Activated naive CD8-positive, alpha-beta T cell treated with anti-CD3 and anti-CD28 coated beads, Interleukin-2, amount 10 ng/mL, durations not matched to agents 7 days and 5 days (primary cell): ENCODE results near the gene TMEM92. TPM values are rescaled to one million over a fixed set of nuclear protein-coding genes. Genes with fewer than 3 reads are reported as not detected.
A peak's percentile ranks its signal among the peaks of the same experiment; 100 is the strongest.
"Not testable (repeated sequence)": the region's sequence is repeated elsewhere in the genome, so short reads cannot be mapped to it uniquely, and the experiment has no call there.

ENCODE experiments used
- ATAC-seq: fragments of 150-1000 bp; cut with Tn5 transposase; one replicate; pipeline ENCODE4 v1.10.0; 2021; ENCODE audit warnings: low read depth, moderate library complexity
- POLR2A ChIA-PET: fragments of 350-600 bp; sonication (Branson Sonifier 250); formaldehyde crosslinking; loops from one replicate; lab custom pipeline; 2021; ENCODE audit warnings: antibody characterized with exemption; lab: Charles Lee
- DNase-seq: peaks from one replicate; pipeline ENCODE4 v3.0.0; 2021
- H3K27ac Mint-ChIP-seq: one replicate; pipeline ENCODE4 v1.8.0; 2022; ENCODE audit warnings: mild to moderate bottlenecking, mixed read lengths
- H3K27me3 Mint-ChIP-seq: one replicate; pipeline ENCODE4 v1.8.0; 2022; ENCODE audit warnings: mild to moderate bottlenecking, moderate library complexity, mixed read lengths
- H3K36me3 Mint-ChIP-seq: one replicate; pipeline ENCODE4 v1.8.0; 2021; ENCODE audit warnings: mild to moderate bottlenecking, mixed read lengths
- H3K4me1 Mint-ChIP-seq: one replicate; pipeline ENCODE4 v1.8.0; 2021; ENCODE audit warnings: mixed read lengths
- H3K4me3 Mint-ChIP-seq: one replicate; pipeline ENCODE4 v1.8.0; 2022; ENCODE audit warnings: mild to moderate bottlenecking, moderate library complexity, mixed read lengths
- H3K9me3 Mint-ChIP-seq: one replicate; pipeline ENCODE4 v1.8.0; 2021; ENCODE audit warnings: mixed read lengths
- total RNA-seq, 2 experiments: library from RNA; stranded (reverse); gene quantifications; one replicate each; pipeline ENCODE4 v1.2.3, GENCODE V29; 2021

TMEM92 gene
- total RNA-seq, 2 experiments from 2014 or later, result not detected

GRCh38 chr17:50285941-50286340 lies 11.7 kb downstream of the TMEM92 start:
- peaks cover 6% of the 10 kb centered on the region for H3K27me3 Mint-ChIP-seq
- ATAC-seq (no peak), DNase-seq (no peak)
- no peak overlapping the region for H3K4me3 Mint-ChIP-seq
- no peak overlapping the region for H3K27ac Mint-ChIP-seq
- no peaks in the 10 kb centered on the region for H3K36me3 Mint-ChIP-seq
- H3K4me1 Mint-ChIP-seq, result peaks cover 7% of the 10 kb centered on the region
- H3K9me3 Mint-ChIP-seq, result no peaks in the 10 kb centered on the region
- POLR2A ChIA-PET, result no interaction called here

GRCh38 chr17:50287302-50287701 lies 13.0 kb downstream of the TMEM92 start:
- not testable (repeated sequence) for H3K4me1 Mint-ChIP-seq, DNase-seq, H3K36me3 Mint-ChIP-seq, H3K9me3 Mint-ChIP-seq, H3K27ac Mint-ChIP-seq, ATAC-seq, H3K4me3 Mint-ChIP-seq
- POLR2A ChIA-PET, result interaction anchor here (0.6 to 0.7 kb wide), 2 partner anchors 105 to 178 kb away, joined by 3 to 4 read pairs; no protein-coding TSS in a partner anchor
- H3K27me3 Mint-ChIP-seq, result peaks cover 16% of the 10 kb centered on the region

- ATAC-seq, result no peak
- no peak overlapping the region for H3K27ac Mint-ChIP-seq
- POLR2A ChIA-PET, result interaction anchor here (0.6 kb wide), 2 partner anchors 13 to 19 kb away, joined by 3 read pairs; no protein-coding TSS in a partner anchor
- H3K9me3 Mint-ChIP-seq, result no peaks in the 10 kb centered on the region
- H3K36me3 Mint-ChIP-seq, result no peaks in the 10 kb centered on the region
- peaks cover 7% of the 10 kb centered on the region for H3K4me1 Mint-ChIP-seq
- no peak for DNase-seq
- peaks cover 20% of the 10 kb centered on the region for H3K27me3 Mint-ChIP-seq
- H3K4me3 Mint-ChIP-seq, result no peak overlapping the region
Observed at GRCh38 chr17:50288306-50288705, 14.0 kb downstream of the TMEM92 start.

GRCh38 chr17:50289278-50289677 lies 15.0 kb downstream of the TMEM92 start:
- Mint-ChIP-seq H3K27ac (no peak overlapping the region), H3K27me3 (peaks cover 25% of the 10 kb centered on the region), H3K36me3 (no peaks in the 10 kb centered on the region), H3K9me3 (no peaks in the 10 kb centered on the region), H3K4me1 (peaks cover 7% of the 10 kb centered on the region), H3K4me3 (no peak overlapping the region)
- DNase-seq (no peak), ATAC-seq (no peak)
- POLR2A ChIA-PET, result no interaction called here

- DNase-seq (no peak), ATAC-seq (peak; percentile 84)
- peaks cover 7% of the 10 kb centered on the region for H3K4me1 Mint-ChIP-seq
- POLR2A ChIA-PET, result interaction anchor here (0.6 kb wide), 1 partner anchor 25 kb away, joined by 4 read pairs; no protein-coding TSS in a partner anchor
- H3K27me3 Mint-ChIP-seq, result peaks cover 25% of the 10 kb centered on the region
- H3K36me3 Mint-ChIP-seq, result no peaks in the 10 kb centered on the region
- H3K27ac Mint-ChIP-seq, result no peak overlapping the region
- no peaks in the 10 kb centered on the region for H3K9me3 Mint-ChIP-seq
- peak overlapping the region; percentile 12 for H3K4me3 Mint-ChIP-seq
Observed at GRCh38 chr17:50289991-50290702, 15.9 kb downstream of the TMEM92 start.

- DNase-seq (no peak), ATAC-seq (no peak)
- H3K27ac Mint-ChIP-seq, result no peak overlapping the region
- no peaks in the 10 kb centered on the region for H3K36me3 Mint-ChIP-seq
- H3K4me1 Mint-ChIP-seq, result peaks cover 7% of the 10 kb centered on the region
- no peak overlapping the region for H3K4me3 Mint-ChIP-seq
- peaks cover 27% of the 10 kb centered on the region for H3K27me3 Mint-ChIP-seq
- H3K9me3 Mint-ChIP-seq, result no peaks in the 10 kb centered on the region
- POLR2A ChIA-PET, result interaction anchor here (0.6 kb wide), 1 partner anchor 24 kb away, joined by 4 read pairs; no protein-coding TSS in a partner anchor
Observed at GRCh38 chr17:50290933-50291332, 16.7 kb downstream of the TMEM92 start.

GRCh38 chr17:50292465-50292864 lies 18.2 kb downstream of the TMEM92 start:
- DNase-seq (no peak), ATAC-seq (no peak)
- Mint-ChIP-seq H3K27ac (no peak overlapping the region), H3K9me3 (no peaks in the 10 kb centered on the region), H3K4me3 (no peak overlapping the region), H3K4me1 (peaks cover 7% of the 10 kb centered on the region), H3K27me3 (peaks cover 26% of the 10 kb centered on the region), H3K36me3 (no peaks in the 10 kb centered on the region)
- POLR2A ChIA-PET, result interaction anchor here (0.6 kb wide), 1 partner anchor 12 kb away, joined by 3 read pairs; no protein-coding TSS in a partner anchor

- H3K27ac Mint-ChIP-seq, result no peak overlapping the region
- H3K9me3 Mint-ChIP-seq, result no peaks in the 10 kb centered on the region
- DNase-seq (no peak), ATAC-seq (no peak)
- POLR2A ChIA-PET, result no interaction called here
- peaks cover 4% of the 10 kb centered on the region for H3K4me1 Mint-ChIP-seq
- H3K36me3 Mint-ChIP-seq, result no peaks in the 10 kb centered on the region
- peaks cover 24% of the 10 kb centered on the region for H3K27me3 Mint-ChIP-seq
- no peak overlapping the region for H3K4me3 Mint-ChIP-seq
Observed at GRCh38 chr17:50295021-50295420, 20.8 kb downstream of the TMEM92 start.

GRCh38 chr17:50297407-50297865 lies 23.2 kb downstream of the TMEM92 start:
- DNase-seq (peak; percentile 80), ATAC-seq (peak; percentile 92)
- Mint-ChIP-seq H3K4me1 (no peaks in the 10 kb centered on the region), H3K4me3 (no peak overlapping the region), H3K9me3 (no peaks in the 10 kb centered on the region), H3K36me3 (no peaks in the 10 kb centered on the region), H3K27ac (no peak overlapping the region), H3K27me3 (peaks cover 24% of the 10 kb centered on the region)
- POLR2A ChIA-PET, result interaction anchor here (1.3 kb wide), 1 partner anchor 203 kb away, joined by 3 read pairs; no protein-coding TSS in a partner anchor

- POLR2A ChIA-PET, result interaction anchor here (0.7 to 1.3 kb wide), 2 partner anchors 95 to 204 kb away, joined by 3 read pairs; no protein-coding TSS in a partner anchor
- Mint-ChIP-seq H3K36me3 (no peaks in the 10 kb centered on the region), H3K27ac (no peak overlapping the region), H3K9me3 (no peaks in the 10 kb centered on the region), H3K27me3 (peaks cover 20% of the 10 kb centered on the region), H3K4me1 (no peaks in the 10 kb centered on the region), H3K4me3 (no peak overlapping the region)
- ATAC-seq, result no peak
- no peak for DNase-seq
Observed at GRCh38 chr17:50298018-50298417, 23.8 kb downstream of the TMEM92 start.

GRCh38 chr17:50299776-50300175 lies 25.5 kb downstream of the TMEM92 start:
- Mint-ChIP-seq H3K4me3 (no peak overlapping the region), H3K9me3 (no peaks in the 10 kb centered on the region)

GRCh38 chr17:50300824-50301223 lies 26.6 kb downstream of the TMEM92 start:
- H3K27me3 Mint-ChIP-seq, result peaks cover 20% of the 10 kb centered on the region
- H3K9me3 Mint-ChIP-seq, DNase-seq, H3K4me3 Mint-ChIP-seq, H3K36me3 Mint-ChIP-seq, ATAC-seq, H3K27ac Mint-ChIP-seq, H3K4me1 Mint-ChIP-seq: not testable (repeated sequence)
- POLR2A ChIA-PET, result interaction anchor here (0.7 kb wide), 1 partner anchor 13 kb away, joined by 3 read pairs; no protein-coding TSS in a partner anchor

More at GRCh38 chr17:50299776-50300175, 25.5 kb downstream of the TMEM92 start:
- Mint-ChIP-seq H3K27ac (no peak overlapping the region), H3K36me3 (no peaks in the 10 kb centered on the region), H3K4me1 (no peaks in the 10 kb centered on the region), H3K27me3 (peaks cover 17% of the 10 kb centered on the region)
- DNase-seq (no peak), ATAC-seq (no peak)
- POLR2A ChIA-PET, result interaction anchor here (0.6 kb wide), 1 partner anchor 151 kb away, joined by 3 read pairs; no protein-coding TSS in a partner anchor

- Mint-ChIP-seq H3K27me3 (peaks cover 15% of the 10 kb centered on the region), H3K9me3 (no peaks in the 10 kb centered on the region), H3K4me1 (no peaks in the 10 kb centered on the region), H3K4me3 (no peak overlapping the region), H3K36me3 (no peaks in the 10 kb centered on the region), H3K27ac (no peak overlapping the region)
- ATAC-seq, result no peak
- POLR2A ChIA-PET, result no interaction called here
- DNase-seq, result no peak
Observed at GRCh38 chr17:50301891-50302584, 27.8 kb downstream of the TMEM92 start.
